GM10847 (cell line): Measurements from ENCODE around the gene FKBP14.

Experiments
- POLR2A ChIP-seq: IDR thresholded peaks from 2 replicates; pipeline ENCODE4 v1.6.1; 2011; ENCODE audit not compliant: insufficient read length; ENCODE audit errors: extremely low read depth

FKBP14 gene

GRCh38 chr7:30019960-30020359 is 6.5 kb downstream of the FKBP14 start:
- no peak for TF ChIP-seq POLR2A

GRCh38 chr7:30019387-30019786 is 7.1 kb downstream of the FKBP14 start:
- no peak for TF ChIP-seq POLR2A

GRCh38 chr7:30018451-30018850 is 8.1 kb downstream of the FKBP14 start:
- TF ChIP-seq POLR2A = no peak

- no peak for TF ChIP-seq POLR2A
Measured at GRCh38 chr7:30012757-30013156, 13.7 kb downstream of the FKBP14 start.

GRCh38 chr7:30010021-30010420 is 16.5 kb downstream of the FKBP14 start:
- TF ChIP-seq POLR2A = no peak

- no peak for TF ChIP-seq POLR2A
Measured at GRCh38 chr7:30005464-30005863, 21.0 kb downstream of the FKBP14 start.

GRCh38 chr7:30003098-30003497 is 23.4 kb downstream of the FKBP14 start:
- TF ChIP-seq POLR2A = no peak

GRCh38 chr7:30001998-30002397 is 24.5 kb downstream of the FKBP14 start:
- no peak for TF ChIP-seq POLR2A

- TF ChIP-seq POLR2A = no peak
Measured at GRCh38 chr7:29998489-29998888, 28.0 kb downstream of the FKBP14 start.

GRCh38 chr7:29996321-29996720 is 30.2 kb downstream of the FKBP14 start:
- no peak for TF ChIP-seq POLR2A

- TF ChIP-seq POLR2A = no peak
Measured at GRCh38 chr7:29995652-29996051, 30.9 kb downstream of the FKBP14 start.

GRCh38 chr7:29993140-29993539 is 33.4 kb downstream of the FKBP14 start:
- TF ChIP-seq POLR2A = no peak

GRCh38 chr7:29991937-29992336 is 34.6 kb downstream of the FKBP14 start:
- no peak for TF ChIP-seq POLR2A

GRCh38 chr7:29990931-29991330 is 35.6 kb downstream of the FKBP14 start:
- TF ChIP-seq POLR2A = no peak

GRCh38 chr7:29989257-29989995 is 37.1 kb downstream of the FKBP14 start, which contains the start of gene SCRN1:
TSS of gene SCRN1 (minus strand) at chr7:29989801. CDS start at chr7:29969067, 20,734 bp downstream.
- peak; percentile 39 for TF ChIP-seq POLR2A

GRCh38 chr7:29988424-29989256 is 37.9 kb downstream of the FKBP14 start:
- TF ChIP-seq POLR2A = peak; percentile 21

- no peak for TF ChIP-seq POLR2A
Measured at GRCh38 chr7:29987811-29988317, 38.6 kb downstream of the FKBP14 start.

- TF ChIP-seq POLR2A = no peak
Measured at GRCh38 chr7:29987083-29987482, 39.4 kb downstream of the FKBP14 start.
